GM11168 (cell line): Measurements from ENCODE around the gene TWIST2.

ENCODE experiments used
- in situ Hi-C: fragments of 300-500 bp; cut with MboI; formaldehyde crosslinking; loops from one replicate; pipeline ENCODE4 v1.12.0; 2022; ENCODE audit warnings: low sequenced_read_pairs; ENCODE audit not compliant: unreplicated experiment

Gene TWIST2

DNA sequence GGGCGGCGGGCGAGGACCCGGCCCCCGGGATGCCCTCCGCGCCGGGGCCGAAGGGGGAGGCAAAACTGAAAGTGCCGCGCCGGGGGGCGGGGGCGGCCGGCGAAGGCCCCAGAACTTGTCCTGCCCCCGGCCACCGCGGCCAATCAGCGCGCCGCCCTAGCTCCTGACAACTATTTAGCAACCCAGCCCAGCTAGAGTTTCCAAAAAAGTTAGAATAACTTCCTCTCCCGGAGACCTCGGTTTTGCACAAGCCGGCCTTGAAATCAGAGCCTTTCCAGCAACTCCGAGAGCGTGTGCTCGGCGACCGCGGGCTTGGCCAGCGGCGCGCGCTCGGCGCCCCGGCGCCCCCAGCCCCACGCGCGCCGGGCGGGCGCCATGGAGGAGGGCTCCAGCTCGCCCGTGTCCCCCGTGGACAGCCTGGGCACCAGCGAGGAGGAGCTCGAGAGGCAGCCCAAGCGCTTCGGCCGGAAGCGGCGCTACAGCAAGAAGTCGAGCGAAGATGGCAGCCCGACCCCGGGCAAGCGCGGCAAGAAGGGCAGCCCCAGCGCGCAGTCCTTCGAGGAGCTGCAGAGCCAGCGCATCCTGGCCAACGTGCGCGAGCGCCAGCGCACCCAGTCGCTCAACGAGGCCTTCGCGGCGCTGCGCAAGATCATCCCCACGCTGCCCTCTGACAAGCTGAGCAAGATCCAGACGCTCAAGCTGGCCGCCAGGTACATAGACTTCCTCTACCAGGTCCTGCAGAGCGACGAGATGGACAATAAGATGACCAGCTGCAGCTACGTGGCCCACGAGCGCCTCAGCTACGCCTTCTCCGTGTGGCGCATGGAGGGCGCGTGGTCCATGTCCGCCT, at the start of gene TWIST2:
Gene TWIST2 (plus strand): TSS at position 245 of the 850 bp plus-strand sequence. CDS start 131 bp downstream, at position 376.
- in situ Hi-C loops: no loop called here

DNA sequence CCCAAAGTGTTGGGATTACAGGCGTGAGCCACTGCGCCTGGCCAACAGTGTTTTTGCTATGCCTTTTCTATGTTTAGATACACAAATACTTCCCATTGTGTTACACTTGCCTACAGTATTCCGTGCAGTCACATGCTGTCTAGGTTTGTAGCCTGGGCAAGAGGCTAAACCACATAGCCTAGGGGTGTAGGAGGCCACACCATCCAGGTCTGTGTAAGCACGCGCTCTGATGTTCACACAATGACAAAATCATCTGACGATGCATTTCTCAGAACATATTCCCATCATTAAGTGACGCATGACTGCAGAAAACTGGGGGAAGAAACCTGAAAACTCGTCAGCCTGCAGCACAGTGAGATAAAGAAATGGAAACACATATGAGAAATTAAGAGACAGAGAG, 46.1 kb upstream of the TWIST2 start:
- in situ Hi-C loops: no loop called here

DNA sequence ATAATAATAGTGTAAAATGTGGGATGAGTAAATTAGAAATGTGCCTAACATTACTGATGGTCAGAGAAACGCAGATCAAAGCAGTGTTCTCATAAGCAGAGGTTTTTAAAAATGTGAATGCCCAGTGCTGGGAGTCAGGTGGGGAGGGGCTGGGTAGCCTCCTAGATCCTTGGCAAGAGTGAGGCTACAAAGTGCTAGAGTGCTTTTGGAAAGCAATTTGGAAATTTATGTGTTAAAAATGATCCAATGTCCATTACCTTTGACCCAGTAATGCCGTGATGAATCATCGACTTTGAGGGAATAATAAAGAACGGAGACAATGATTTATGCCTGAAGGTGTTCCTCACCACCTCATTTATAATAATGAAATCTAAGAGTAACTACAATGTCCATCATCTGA, 44.9 kb upstream of the TWIST2 start:
- in situ Hi-C loops: no loop called here

DNA sequence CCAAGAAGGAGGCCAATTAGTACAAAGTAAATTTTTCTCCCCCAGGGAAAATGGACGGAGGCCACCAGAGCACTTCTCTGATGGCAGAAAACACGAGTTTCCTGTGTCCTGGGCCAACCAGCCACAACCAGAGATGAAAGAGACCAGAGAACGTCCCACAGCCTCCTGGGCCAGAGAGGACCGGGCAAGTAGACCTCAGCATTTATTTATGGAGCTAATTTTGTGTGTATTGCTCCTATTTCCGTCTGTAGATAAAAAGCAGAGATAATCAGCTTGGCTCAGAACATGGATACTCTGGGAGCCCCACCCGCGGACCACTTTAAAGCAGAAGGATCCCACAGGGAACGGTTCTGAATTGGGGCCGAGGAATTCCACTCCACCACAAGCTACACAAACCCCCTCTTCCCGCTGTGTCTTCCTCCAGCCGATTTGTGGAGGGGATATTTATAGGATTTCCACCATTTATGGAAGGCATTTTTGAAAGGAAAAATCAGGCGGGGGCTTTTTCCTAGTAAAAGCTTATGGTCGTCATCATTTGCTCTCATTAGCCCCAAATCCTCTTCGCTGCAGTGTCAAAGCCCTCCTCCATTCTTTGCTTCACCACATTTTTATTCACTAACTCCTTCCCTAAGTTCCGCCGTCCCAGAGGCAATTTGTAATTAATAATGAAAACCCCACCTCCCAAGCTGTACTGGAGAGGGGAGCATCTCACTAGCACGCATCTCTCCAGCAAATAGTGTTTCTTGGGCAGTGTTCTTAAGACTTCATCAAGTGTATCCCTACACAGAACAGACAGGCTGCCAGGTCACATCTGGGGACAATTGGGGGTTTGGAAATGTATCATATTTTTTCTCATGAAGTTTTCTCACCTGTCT, 43.7 kb upstream of the TWIST2 start:
- in situ Hi-C loops: no loop called here

DNA sequence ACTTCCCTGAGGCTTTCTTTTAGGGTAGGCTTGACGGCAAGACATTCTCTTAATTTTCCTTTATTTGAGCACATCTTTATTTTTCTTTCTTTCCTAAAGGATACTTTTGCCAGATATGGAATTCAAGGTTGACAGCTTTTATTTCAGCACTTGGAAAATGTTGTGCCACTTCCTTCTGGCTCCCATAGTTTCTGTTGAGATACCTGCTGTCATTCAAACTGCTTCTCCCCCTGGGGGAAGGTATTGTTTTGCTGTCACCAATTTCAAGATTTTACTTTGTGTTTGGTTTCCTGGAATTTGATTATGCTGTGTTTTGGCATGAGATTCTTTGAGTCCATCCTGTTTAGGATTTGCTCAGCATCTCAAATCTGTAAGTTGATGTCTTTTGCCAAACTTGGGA, 39.1 kb upstream of the TWIST2 start:
- in situ Hi-C loops: no loop called here

DNA sequence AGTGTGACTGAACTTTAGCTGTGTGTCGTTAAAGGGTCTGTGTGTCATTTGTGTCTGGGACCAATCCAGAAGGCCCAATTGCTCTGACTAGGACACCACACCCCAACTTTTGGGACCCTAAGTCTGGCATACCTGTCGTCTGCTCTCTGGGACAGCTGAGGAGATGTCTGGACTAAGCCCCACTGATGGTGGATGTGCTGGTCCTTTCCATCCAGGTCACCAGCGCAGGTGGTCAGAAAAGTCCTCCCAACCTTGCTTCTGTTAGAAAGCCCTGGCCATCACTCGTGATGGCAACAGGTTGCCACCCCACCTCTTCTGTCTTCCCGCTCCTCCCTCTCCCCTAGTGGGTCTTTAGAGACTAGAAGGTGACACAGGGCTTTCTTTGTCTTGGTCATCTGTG, 37.6 kb upstream of the TWIST2 start:
- in situ Hi-C loops: no loop called here

DNA sequence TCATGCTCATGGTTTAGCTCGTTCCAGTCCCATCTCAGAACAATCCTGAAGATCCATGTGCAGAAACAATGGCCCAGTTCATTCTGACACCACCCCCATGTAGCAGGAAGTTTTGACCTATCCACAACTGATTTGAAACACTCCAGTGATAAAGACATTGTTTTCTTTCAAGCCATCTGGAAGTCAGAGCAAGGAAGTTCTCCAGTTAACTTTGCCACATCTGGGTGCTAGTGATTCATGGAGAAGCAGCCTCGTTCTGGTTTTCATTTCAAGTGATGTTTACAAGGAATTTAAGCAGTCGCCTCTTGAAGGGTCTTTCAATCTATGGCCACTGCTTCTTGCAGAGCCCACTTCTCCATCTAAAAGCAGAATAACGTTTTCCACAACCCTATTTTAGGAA, 36.6 kb upstream of the TWIST2 start:
- in situ Hi-C loops: no loop called here

DNA sequence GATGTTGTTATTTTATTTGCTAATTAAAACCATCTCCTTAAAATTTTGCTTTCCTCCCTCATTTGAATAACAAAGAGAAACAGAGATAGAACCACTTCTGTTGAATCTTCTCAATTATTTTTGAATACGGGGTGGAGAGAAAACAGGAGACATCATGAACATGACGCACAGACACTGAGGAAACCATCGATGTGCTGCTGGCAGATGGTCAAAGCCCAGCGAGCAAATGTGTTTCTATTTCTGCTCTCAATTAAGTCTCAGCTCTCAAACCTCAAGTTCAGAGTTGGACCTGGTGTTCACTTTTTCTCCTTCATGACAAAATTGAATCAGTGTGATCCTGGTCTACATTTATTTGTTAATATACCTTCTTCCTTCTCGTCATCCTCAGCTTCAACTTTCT, 36.1 kb upstream of the TWIST2 start:
- in situ Hi-C loops: no loop called here

DNA sequence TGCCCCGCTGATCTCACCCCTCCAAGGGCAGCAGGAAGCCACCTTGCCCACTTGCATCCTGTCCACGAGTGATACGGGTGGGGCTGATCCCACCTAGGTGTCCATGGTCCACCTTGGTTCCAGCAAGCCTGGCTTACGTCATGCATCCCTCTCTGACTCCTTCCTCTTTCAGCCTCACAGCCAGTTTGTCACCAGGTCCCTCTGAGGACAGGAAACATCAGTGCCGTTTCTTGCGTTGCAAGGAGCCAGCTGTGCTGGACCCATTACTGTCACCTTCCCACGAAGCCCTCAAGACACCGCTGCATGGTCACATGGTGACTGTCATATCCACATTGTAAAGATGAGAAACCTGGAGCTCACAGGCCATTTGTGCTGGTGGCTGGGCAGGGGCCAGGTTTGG, 34.8 kb upstream of the TWIST2 start:
- in situ Hi-C loops: no loop called here

DNA sequence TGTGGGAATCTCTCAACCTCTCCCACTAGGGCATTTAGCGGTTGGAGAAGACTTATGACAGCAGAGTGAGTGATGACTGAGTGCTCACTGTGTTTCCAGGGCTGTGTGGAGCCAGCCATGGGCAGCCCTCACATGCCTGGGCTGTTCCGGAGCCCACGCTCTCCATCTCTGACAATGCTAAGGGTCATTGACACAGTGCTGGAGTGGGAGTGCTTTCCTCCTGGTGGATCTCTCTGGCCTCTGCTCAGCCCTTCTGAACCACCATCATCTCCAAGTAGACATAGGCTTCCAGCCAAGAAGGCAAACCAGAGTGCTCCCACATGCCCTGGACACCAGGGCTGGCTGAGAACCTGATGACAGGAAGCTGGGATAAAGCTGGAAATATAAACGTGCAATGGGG, 33.1 kb upstream of the TWIST2 start:
- in situ Hi-C loops: no loop called here

DNA sequence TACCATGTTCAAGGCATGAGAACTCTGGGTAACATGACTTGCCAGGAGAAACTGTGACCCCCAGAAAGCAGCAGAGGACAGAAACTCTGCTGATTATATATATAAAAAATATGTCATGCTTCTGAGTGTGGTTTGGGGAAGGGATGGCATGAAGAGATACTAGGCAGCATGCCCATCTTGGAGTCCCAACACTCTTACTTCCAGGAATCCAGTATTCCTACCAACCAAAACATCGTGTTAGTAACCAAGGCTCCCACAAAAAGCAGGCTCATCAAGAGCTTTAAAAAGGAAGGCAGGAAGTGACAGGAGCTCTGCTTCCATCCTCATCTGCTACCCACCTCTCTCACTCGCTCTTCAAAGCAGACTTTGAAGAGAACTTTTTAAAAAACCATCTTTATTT, 31.6 kb upstream of the TWIST2 start:
- in situ Hi-C loops: no loop called here

DNA sequence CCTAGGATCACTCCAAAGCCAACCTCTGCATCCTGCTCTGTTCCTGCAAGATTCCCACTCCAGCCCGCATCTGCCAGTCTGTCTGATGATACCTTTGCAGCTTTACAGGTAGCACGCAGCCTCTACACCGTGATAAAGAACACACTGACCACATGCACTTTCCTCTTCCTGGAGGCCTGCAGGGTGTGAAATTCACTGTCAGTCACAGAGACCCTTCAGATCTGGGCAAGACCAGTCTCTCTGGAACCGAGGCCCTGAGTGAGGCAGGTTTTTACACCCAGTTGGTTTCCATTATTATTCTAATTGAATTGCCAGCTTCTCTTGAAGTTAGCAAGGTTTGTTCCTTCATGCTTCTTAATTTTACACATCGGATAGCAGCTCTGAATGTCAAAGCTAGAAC, 30.5 kb upstream of the TWIST2 start:
- in situ Hi-C loops: no loop called here

DNA sequence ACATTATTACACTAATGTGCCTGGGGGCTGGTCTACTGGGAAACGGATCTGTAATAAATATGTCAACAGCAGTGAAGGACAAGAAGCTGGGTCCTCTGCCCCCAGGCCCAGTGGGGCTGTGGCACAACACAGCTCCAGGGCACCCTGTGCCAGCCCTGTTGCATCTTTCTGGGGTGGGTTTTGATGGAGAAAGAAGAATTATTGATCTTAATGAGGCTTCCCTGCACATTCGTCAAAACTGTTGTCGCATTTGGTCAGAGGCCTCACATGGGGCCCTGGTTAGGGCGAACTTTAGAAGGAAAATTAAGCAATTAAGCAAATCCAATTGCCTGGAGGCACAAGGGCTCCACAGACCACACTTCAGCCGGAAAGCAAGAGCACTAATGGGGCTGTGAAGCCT, 30.0 kb upstream of the TWIST2 start:
- in situ Hi-C loops: no loop called here

DNA sequence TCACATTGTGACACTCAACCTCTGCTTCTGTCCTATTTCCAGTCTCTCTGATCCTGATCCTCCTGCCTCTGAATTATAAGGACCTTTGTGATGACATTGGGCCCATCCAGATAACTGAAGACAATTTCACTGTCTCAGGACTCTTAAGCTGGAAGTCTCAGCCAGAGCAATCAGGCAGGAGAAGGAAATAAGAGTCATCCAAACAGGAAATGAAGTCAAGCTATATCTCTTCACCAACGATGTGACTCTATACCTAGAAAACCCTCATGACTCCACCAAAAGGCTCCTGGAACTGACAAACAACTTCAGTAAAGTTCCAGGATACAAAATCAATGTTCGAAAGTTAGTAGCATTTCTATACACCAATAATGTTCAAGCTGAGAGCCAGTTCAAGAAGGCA, 29.3 kb upstream of the TWIST2 start:
- in situ Hi-C loops: no loop called here

DNA sequence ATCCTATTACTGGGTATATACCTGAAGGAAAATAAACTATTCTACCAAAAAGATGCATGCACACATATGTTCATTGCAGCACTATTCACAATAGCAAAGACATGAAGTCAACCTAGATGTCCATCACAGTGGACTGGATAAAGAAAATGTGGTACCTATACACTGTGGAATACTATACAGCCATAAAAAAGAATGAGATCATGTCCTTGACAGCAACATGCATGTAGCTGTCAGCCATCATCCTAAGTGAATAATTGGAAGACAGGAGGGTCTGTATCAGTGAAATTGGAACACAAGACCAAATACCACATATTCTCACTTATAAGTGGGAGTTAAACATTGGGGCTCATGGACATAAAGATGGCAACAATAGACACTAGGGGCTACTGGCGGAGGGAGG, 27.7 kb upstream of the TWIST2 start:
- in situ Hi-C loops: no loop called here

DNA sequence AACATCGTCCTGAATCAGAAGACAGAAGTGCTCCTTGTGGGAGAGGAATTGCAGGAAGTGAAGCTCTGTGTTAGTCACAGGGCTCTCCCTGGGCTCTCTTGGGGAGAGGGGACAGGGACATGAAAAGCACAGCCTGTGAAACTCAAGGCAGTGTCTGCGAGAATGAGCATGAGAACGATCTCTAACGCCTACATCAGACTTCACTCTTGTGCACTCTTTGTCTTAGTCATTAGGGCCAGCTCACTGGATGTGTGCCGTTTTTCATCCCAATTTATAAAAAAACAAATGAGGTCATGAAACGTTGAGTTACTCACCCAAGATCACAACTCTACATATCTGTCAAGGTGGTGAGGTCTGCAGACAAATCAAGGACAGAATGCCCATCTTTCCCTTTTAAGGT, 27.0 kb upstream of the TWIST2 start:
- in situ Hi-C loops: no loop called here

DNA sequence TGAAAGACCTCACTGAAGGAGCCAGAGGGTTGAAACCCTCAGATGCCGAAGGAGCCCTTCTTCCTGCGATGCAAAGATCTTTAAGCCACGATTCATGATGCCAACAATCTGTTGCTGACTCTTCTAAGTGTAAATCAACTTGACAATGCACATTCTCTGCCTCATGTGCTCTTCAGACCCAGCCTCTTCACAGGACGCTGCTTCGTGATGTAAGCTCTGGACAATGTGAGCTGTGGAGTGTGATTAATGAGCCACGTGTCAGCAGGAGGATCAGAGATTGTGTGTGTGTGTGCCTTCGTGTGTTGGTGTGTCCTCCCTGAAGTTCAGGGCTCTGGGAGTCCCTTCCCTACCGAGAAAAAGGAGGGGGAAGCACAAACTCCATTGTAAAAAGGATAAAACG, 26.5 kb upstream of the TWIST2 start:
- in situ Hi-C loops: no loop called here

DNA sequence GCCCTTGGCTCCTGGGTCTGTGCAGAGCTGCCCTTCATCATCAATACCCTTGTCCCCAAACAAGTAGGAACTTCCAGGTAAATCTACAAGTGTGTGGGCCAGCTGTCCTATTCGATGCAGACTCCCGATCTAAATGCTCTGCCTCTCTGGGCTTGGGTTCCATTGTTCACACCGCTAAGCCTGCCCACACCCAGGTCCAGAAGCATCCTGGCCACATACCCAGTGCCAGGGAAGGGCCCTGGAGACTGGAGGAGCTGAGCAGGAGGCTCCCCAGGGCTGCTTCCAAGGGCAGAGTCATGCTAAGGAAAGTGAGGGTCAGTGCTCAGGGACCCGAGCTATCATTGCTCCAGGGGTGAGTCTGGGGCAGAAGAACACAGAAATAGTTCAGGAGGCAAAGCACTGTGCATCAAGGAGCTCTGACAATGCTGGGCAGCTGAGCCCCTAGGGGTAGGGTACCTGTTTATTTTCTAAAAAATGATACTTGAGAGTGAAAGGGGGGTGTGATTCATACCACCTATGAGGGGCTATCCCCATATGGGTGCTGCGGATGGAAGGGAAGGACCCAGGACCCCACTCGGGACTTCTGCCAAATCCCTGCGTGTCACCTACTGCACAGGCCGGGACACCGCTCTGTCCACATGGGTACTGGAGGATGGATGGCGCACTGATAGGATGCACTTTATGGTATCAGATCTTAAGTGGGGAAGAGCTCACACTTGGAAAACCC, 25.8 kb upstream of the TWIST2 start:
- in situ Hi-C loops: no loop called here

DNA sequence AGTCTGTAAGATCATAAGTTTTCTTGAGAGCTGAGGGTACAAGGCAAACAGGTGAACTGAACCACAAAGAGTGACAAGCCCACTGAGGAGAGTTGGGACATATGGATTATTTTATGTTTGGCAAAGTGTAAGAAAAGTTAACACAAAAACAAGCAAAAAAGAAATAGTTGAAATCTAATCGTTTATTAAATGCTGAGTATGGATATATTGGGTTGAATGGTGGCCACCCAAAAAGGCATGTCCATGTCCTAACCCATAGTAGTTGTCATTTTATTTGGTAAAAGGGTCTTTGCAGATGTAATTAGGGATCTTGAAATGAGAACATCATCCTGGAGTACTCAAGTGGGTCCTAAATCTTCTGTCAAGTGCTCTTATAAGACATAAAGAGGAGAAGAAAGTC, 24.9 kb upstream of the TWIST2 start:
- in situ Hi-C loops: no loop called here

DNA sequence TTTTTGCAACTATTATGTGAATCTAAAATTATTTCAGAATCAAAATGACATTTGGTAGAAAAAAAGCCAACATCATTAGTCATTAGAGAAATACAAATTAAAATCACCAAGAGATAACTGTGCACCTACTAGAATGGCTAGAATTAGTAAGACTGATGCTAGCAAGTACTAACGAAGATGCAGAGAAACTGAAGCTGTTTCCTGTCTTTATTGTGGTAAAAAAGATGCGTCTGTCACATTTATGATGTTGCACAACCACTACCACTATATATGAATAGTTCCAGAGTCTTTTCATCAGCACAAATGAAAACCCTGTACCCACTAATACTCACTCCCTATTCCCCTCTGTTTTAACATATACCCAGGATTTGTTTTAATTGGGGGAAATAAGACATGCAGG, 16.7 kb upstream of the TWIST2 start:
- in situ Hi-C loops: no loop called here

DNA sequence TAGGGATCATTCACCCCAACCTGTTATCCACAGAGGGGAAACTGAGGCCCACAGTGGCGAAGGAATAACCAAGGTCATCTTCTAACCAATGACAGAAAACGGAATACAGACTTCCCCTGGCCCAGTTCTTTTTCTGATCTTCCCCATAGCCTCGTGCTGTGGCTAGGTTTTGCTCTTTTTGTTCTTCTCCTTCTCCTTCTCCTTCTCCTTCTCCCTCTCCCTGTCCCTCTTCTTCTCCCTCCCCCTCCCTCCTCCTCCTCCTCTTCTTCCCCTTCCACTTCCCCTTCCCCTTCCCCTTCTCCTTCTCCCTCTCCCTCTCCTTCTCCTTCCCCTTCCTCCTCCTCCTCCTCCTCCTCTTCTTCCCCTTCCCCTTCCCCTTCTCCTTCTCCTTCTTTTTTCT, 12.9 kb upstream of the TWIST2 start:
- in situ Hi-C loops: no loop called here
